Ovary (tissue), 3 donors: ENCODE results near the gene MYO3B.

Source experiments
- EP300 ChIP-seq: sonication (generic); formaldehyde crosslinking; IDR thresholded peaks from one replicate; pipeline ENCODE4 v1.6.1; 2017; ENCODE audit warnings: antibody characterized with exemption
- POLR2A ChIP-seq: fragments of 450-650 bp; IDR thresholded peaks from one replicate; pipeline ENCODE4 v1.6.1; 2017; ENCODE audit warnings: antibody characterized with exemption, mild to moderate bottlenecking, moderate library complexity
- TF ChIP-seq, protein P1 (sequence below), 3 donors: fragments of 450-650 bp in 2 of 3; fragments of 200-600 bp in 1 of 3; IDR thresholded peaks; one replicate each; pipeline versions ENCODE4 v1.5.1 to v1.8.0; 2016 to 2022; ENCODE audit warnings: antibody characterized with exemption in 3 of 3, mild to moderate bottlenecking in 1 of 3
- donor health status: DM: no; HTN: no; CAD: no.

DNA sequence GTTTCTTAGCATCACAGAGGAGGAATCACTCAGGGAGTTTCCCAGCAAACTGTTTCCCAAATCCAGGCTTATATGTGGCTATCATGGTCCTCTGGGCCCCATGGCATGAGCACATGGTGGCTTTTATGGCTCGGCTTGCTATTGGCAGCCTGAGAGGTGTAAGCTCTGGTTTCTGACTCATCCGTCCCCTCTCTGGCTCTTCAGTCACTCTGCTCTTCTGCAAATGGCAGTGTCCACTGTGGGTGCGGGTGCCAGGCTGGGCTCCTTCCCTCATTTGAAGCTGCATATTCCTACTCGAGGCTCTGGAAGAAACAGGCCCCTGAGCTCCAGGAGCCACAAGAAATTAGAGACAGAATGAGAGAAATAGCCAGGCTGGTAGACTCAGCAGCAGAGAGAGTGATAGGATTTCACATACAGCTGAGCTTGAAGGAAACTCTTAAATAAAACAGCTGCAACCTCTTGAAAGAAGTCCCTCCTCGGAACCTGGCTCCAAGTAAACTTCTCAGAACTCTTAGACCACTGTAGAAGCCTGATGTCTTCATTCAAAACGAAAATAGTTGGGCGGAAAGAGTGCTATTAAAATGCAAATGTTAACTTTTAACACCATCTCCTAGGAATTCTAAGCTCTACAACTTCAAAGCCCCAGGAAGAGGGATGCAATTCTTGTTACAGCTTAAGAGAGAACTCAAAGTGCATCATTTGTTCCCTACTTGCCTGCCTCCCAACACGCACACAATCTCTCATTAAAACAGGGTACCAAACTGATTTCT is 324.6 kb downstream of the MYO3B start:
- TF ChIP-seq, protein P1, sequence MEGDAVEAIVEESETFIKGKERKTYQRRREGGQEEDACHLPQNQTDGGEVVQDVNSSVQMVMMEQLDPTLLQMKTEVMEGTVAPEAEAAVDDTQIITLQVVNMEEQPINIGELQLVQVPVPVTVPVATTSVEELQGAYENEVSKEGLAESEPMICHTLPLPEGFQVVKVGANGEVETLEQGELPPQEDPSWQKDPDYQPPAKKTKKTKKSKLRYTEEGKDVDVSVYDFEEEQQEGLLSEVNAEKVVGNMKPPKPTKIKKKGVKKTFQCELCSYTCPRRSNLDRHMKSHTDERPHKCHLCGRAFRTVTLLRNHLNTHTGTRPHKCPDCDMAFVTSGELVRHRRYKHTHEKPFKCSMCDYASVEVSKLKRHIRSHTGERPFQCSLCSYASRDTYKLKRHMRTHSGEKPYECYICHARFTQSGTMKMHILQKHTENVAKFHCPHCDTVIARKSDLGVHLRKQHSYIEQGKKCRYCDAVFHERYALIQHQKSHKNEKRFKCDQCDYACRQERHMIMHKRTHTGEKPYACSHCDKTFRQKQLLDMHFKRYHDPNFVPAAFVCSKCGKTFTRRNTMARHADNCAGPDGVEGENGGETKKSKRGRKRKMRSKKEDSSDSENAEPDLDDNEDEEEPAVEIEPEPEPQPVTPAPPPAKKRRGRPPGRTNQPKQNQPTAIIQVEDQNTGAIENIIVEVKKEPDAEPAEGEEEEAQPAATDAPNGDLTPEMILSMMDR (IDR thresholded peaks at IDR 0.05), result no peak
- TF ChIP-seq POLR2A (no peak), EP300 (no peak)
